ENCODE data around the gene ATP10A. TPM values are rescaled to one million over a fixed set of nuclear protein-coding genes. Genes with fewer than 3 reads are reported as not detected.
A peak's percentile ranks its signal among the peaks of the same experiment; 100 is the strongest.
"Not testable (repeated sequence)": the region's sequence is repeated elsewhere in the genome, so short reads cannot be mapped to it uniquely, and the experiment has no call there.

ATP10A gene
- total RNA-seq, 1 experiment from 2014 or later: 2.0 TPM

DNA sequence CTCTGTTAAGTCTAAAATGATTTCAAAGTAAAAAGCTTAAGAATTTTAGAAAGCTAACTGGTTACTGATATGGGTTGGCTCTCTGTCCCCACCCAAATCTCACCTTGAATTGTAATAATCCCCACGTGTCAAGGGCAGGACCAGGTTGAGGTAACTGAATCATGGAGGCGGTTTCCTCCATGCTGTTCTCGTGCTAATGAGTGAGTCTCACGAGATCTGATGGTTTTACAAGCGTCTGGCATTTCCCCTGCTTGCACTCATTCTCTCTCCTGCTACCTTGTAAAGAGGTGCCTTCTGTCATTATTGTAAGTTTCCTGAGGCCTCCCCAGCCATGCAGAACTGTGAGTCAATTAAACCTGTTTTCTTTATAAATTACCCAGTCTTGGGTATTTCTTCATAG lies 7.1 kb downstream of the ATP10A start:
- H3K4me3 ChIP-seq (ENCODE audit: insufficient read depth, low read depth, low read length); DNase-seq; H3K27me3 ChIP-seq (ENCODE audit: control insufficient read depth, insufficient read depth, low read length); H3K36me3 ChIP-seq (replicated peaks; ENCODE audit: control insufficient read depth, insufficient read depth, low read length): not testable (repeated sequence)

DNA sequence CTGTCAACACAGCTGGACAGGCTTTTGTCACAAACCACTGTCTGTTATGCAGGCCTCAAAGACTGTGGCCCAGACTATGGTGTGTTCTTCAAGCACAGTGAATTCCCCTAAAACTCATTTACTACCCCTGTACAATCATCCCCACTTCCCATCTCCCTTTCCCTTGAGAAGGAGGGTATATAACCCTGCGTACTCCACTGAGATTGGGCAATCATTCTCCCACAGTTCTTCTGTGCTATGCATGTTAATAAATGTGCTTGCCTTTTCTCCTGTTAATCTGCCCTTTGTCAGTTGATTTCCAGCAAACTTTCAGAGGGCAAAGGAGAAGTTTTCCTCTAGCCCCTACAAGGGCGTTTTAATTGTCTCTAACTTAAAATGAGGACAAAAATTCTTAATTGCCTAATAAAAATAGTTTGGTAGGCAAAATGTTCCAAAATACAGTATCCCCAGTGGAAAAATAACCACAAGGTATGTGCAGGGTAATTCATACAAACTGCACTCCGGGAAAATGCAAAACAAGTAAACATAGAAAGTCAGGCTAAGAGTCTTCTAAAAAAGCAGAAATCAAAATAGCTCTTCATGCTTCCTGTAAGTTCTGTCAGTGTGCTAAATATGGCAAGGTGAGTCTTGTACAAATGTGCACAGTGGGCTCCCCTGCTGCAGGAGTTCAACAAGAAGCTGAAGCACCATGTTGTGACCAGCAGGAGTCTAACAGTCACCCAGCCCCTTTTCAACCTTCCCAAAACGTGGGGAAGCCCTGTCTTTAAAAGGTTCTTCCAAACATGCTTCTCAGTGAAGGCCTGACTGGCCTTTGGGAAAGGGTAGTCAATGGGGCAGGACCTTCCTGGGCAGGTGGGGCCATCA lies 10.2 kb downstream of the ATP10A start:
- Histone ChIP-seq H3K36me3 (replicated peaks; ENCODE audit: control insufficient read depth, insufficient read depth, low read length) (no peaks in the 10 kb centered on the region), H3K4me3 (ENCODE audit: insufficient read depth, low read depth, low read length) (no peak overlapping the region), H3K27me3 (ENCODE audit: control insufficient read depth, insufficient read depth, low read length) (no peaks in the 10 kb centered on the region)
- peak; percentile 18 for DNase-seq

DNA sequence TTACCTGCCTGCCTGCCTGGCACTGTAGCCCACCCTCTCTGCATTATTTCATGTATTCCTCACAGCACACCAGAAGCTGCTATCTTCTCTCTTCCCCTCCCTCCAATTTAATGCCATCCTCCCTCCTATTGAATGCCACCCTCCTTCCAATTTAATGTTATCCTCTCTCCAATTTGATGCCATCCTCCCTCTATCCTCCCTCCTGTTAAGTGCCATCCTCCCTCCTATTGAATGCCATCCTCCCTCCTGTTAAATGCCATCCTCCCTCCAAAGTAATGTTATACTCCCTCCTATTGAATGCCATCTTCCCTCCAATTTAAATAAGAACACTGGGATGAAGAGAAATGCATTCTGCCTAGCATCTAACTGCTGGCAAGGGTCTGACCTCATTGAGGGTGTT lies 11.1 kb downstream of the ATP10A start:
- no peak overlapping the region for H3K4me3 ChIP-seq (ENCODE audit: insufficient read depth, low read depth, low read length)
- H3K36me3 ChIP-seq (replicated peaks; ENCODE audit: control insufficient read depth, insufficient read depth, low read length): no peaks in the 10 kb centered on the region
- no peak for DNase-seq
- no peaks in the 10 kb centered on the region for H3K27me3 ChIP-seq (ENCODE audit: control insufficient read depth, insufficient read depth, low read length)

DNA sequence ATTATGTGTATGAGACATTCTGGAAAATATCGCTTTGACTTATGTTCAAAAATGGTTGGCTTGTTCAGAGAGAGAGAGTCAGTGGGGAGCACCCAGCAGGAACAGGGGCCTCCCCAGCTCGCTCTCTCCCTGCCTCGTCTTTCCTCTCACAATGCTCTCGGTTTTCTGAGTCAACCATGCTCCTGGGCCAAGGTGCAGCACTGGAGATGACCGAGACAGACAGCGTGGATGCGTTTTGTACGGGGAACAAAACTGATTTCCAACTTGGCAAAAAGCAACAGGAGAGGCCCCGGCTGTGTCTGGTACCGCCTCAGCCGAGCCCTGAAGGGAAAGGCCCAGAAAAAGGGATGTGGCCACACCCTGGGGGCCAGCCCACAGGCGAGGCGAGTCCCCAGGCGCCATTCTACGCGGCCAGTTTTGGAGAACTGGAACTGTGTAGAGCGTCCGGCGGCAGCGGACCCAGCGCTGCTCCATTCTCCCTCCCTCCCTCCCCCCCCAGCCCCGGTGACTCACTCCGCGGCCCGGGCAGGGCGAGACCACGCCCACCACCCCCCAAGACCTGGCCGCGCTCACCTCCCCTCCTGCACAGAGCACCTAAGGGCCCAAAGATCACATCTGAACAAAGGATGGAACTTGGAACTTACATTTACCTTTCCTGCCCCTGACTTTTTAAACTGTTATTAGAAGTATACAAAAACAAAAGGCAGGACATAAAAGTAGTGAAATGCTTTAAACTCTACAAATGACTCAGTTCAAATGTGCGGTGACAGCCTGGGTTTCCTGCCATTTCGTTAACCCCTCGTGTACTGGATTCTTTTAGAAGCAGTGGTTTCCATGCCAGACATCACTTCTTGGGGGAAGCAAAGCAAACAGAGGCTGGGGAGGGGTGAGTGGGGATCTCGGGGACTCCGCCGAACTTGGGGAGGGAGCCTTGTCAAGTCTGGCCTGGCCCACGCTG lies 12.7 kb downstream of the ATP10A start:
- peak; percentile 90 for DNase-seq
- no peaks in the 10 kb centered on the region for H3K27me3 ChIP-seq (ENCODE audit: control insufficient read depth, insufficient read depth, low read length)
- H3K36me3 ChIP-seq (replicated peaks; ENCODE audit: control insufficient read depth, insufficient read depth, low read length): no peaks in the 10 kb centered on the region
- peak overlapping the region; percentile 43 for H3K4me3 ChIP-seq (ENCODE audit: insufficient read depth, low read depth, low read length)

DNA sequence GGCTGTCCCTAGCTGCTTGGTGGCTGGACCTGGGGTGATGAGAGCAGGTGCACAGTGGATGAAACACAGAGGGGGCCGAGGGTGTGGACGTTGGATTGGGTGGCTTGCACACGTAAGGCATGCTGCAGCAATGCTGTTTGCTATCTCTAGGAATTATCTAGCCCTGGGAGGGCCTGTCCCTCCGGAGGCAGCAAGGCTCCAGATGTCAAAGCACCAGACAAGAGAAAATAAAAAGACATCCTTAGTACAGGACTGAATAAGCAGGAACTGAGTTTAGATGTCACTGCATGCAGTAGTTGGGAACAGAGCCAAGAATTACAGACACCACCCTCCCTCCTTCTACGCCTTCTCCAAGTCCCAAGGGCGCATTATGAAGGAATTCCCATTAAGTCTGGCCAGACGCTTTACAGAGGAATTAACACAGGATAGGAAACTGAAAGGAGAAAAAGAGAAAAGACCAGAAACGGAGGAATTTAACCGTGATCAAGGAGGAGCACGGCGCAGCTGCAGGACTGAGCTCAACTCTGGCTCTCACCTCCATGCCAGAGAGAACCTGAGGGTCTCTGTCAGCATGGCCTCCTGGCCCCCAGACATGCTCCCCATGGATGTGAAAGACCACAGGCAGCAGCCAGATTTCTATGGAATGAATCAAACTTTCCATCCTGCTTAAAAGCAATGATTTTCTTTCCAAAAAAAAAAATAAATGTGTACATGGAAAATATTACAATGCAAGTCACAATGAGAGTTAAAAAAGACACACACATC lies 13.8 kb downstream of the ATP10A start:
- Histone ChIP-seq H3K4me3 (ENCODE audit: insufficient read depth, low read depth, low read length) (no peak overlapping the region), H3K27me3 (ENCODE audit: control insufficient read depth, insufficient read depth, low read length) (no peaks in the 10 kb centered on the region), H3K36me3 (replicated peaks; ENCODE audit: control insufficient read depth, insufficient read depth, low read length) (no peaks in the 10 kb centered on the region)
- DNase-seq: peak; percentile 50

DNA sequence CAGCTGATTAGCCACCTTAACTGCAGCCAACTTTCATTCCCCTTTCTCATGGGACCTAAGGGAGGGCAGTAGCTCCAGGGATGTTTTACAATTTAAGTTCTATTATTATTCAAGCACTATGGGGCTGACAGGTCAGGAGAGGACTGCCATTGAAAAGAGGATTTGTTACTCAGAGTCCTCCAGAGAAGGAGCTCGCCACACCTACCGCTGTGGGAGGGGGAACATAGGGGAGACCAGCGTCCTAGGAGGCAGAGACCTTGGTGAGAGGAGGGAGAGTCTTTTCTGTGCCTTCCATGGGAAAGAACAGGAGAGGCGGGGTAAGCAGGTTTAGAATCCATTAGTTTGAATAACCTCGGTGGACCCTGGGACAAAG lies 14.4 kb downstream of the ATP10A start:
- Histone ChIP-seq H3K4me3 (ENCODE audit: insufficient read depth, low read depth, low read length) (no peak overlapping the region), H3K36me3 (replicated peaks; ENCODE audit: control insufficient read depth, insufficient read depth, low read length) (no peaks in the 10 kb centered on the region)
- DNase-seq: peak; percentile 59

DNA sequence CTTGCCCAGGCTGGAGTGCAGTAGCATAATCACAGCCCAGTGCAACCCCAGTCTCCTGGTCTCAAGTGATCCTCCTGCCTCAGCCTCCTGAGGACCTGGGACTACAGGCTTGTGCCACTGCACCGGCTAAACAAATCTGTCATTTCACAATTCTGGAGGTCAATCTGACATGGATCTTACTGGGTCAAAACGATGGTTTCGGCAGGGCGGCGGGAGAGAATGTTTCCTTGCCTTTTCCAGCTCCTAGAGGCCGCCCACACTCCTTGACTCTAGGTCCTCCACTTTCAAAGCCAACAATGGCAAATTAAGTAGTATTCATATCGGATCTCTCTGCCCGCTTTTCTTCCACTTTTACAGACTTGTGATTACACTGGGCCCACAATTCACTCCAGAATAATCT lies 14.8 kb downstream of the ATP10A start:
- DNase-seq: no peak
- Histone ChIP-seq H3K27me3 (ENCODE audit: control insufficient read depth, insufficient read depth, low read length) (no peaks in the 10 kb centered on the region), H3K36me3 (replicated peaks; ENCODE audit: control insufficient read depth, insufficient read depth, low read length) (no peaks in the 10 kb centered on the region), H3K4me3 (ENCODE audit: insufficient read depth, low read depth, low read length) (no peak overlapping the region)

More for the DNA sequence above, 14.4 kb downstream of the ATP10A start:
- H3K27me3 ChIP-seq (ENCODE audit: control insufficient read depth, insufficient read depth, low read length): no peaks in the 10 kb centered on the region

DNA sequence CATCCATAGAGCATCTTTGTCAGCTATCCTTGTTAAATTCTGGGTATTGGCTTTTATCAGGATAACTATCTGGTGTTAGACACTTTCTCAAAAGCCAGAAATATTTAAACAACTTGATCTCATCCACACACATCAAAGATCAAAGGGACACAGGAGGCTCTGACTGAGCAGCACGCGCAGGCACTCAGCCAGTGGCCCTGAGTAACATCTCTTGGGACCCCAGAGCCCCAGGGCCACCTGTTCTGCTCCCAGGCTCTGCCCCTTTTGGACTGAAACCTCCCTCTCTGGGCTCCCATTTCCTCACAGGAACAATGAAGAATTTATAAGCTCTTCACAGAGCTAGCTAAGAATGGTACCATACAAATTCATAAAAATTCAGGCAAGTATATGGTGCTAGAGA lies 16.1 kb downstream of the ATP10A start:
- no peaks in the 10 kb centered on the region for H3K27me3 ChIP-seq (ENCODE audit: control insufficient read depth, insufficient read depth, low read length)
- DNase-seq: peak; percentile 34

DNA sequence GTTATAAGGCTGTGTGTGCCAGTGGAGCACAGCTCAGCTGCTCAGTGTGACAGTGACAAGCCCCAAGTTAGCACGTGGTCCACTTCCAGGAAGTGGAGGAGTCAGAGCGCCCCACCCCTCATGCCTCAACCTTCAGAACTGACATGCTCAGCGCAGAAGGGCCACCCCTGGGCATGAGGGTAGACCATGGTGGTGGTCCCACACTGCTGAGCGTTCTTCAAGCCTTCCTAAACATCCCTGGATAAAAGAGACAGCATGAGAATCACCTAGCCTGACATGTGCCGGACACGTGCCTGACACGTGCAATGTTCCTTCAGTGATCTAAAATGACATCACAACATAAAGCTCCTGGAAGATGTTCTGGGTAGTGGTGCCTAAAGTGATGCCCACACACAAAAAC lies 16.8 kb downstream of the ATP10A start:
- peak; percentile 11 for DNase-seq
- Histone ChIP-seq H3K4me3 (ENCODE audit: insufficient read depth, low read depth, low read length) (no peak overlapping the region), H3K27me3 (ENCODE audit: control insufficient read depth, insufficient read depth, low read length) (no peaks in the 10 kb centered on the region), H3K36me3 (replicated peaks; ENCODE audit: control insufficient read depth, insufficient read depth, low read length) (no peaks in the 10 kb centered on the region)

More for the DNA sequence above, 16.1 kb downstream of the ATP10A start:
- Histone ChIP-seq H3K36me3 (replicated peaks; ENCODE audit: control insufficient read depth, insufficient read depth, low read length) (no peaks in the 10 kb centered on the region), H3K4me3 (ENCODE audit: insufficient read depth, low read depth, low read length) (no peak overlapping the region)

DNA sequence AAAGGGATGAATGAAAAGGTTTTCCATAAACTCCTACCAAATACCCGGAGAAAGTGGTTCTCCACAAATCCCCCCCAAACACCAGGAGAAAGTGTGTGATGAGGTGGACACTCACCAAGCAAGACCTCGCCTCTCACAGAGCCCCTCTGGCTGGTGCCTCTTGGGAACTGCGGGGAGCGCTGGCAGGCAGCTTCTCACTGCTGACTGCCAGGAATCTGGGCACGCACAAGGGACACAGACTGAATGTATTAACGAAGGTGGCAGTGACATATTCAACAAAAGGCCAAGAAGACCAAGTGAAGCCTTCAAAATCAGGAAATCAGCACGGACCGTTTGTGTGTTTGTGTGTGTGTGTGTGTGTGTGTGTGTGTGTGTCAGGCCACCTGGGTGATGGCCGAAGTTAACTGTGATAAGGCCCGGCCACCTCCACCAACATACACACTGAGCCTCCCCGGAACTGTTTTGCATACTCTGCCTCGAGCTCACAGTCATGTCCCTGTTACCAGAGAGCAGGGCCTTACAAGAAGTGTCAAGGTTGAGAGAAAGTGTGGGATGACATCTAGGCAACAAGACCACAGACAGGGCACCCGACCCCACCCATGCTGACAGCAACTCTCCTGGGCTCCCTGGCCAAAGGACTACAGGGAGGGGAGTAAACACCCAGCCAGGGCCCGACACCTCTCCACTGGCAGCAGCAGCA lies 18.0 kb downstream of the ATP10A start:
- no peak overlapping the region for H3K4me3 ChIP-seq (ENCODE audit: insufficient read depth, low read depth, low read length)

DNA sequence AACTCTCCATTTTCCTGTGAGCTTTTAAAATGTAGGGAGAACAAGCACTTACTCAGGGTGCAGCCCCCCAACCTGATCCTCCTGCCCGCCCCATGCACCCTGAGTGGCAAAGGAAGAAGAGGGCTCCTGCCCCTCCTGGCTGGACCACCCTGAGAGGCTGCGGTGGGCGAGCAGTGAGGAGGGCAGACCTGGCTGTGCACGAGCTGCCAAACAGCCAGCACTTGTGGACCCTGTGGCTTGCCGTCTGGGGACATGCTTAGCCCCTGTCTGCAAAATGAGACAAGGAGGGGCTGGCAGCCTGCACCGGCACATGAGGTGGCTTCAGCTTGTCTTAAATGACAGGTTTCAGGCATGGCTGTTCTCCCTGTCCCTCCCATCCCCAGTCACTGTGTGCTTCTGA lies 18.6 kb downstream of the ATP10A start:
- Histone ChIP-seq H3K27me3 (ENCODE audit: control insufficient read depth, insufficient read depth, low read length) (no peaks in the 10 kb centered on the region), H3K4me3 (ENCODE audit: insufficient read depth, low read depth, low read length) (no peak overlapping the region), H3K36me3 (replicated peaks; ENCODE audit: control insufficient read depth, insufficient read depth, low read length) (no peaks in the 10 kb centered on the region)
- peak; percentile 14 for DNase-seq

More for the DNA sequence above, 18.0 kb downstream of the ATP10A start:
- Histone ChIP-seq H3K27me3 (ENCODE audit: control insufficient read depth, insufficient read depth, low read length) (no peaks in the 10 kb centered on the region), H3K36me3 (replicated peaks; ENCODE audit: control insufficient read depth, insufficient read depth, low read length) (no peaks in the 10 kb centered on the region)
- peak; percentile 34 for DNase-seq

DNA sequence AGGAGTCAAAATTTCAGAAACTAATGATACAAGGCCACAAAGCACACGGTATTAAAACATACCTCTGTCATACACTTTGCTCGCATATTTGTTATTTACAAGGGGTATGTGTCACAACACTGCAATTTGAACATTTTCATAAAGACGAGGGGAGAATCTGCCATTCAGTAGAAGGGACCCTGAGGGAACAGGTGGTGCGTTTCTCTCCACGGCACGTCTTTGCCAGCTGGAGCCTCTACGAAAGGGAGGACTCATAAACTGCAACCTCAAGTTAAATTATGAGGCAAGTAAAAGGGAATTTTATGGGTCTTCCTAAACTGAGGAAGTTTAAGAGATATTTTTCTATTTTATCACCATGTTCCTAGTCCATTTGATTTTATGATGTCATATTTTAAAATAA lies 19.1 kb downstream of the ATP10A start:
- Histone ChIP-seq H3K36me3 (replicated peaks; ENCODE audit: control insufficient read depth, insufficient read depth, low read length) (no peaks in the 10 kb centered on the region), H3K27me3 (ENCODE audit: control insufficient read depth, insufficient read depth, low read length) (no peaks in the 10 kb centered on the region), H3K4me3 (ENCODE audit: insufficient read depth, low read depth, low read length) (no peak overlapping the region)
- DNase-seq: no peak

DNA sequence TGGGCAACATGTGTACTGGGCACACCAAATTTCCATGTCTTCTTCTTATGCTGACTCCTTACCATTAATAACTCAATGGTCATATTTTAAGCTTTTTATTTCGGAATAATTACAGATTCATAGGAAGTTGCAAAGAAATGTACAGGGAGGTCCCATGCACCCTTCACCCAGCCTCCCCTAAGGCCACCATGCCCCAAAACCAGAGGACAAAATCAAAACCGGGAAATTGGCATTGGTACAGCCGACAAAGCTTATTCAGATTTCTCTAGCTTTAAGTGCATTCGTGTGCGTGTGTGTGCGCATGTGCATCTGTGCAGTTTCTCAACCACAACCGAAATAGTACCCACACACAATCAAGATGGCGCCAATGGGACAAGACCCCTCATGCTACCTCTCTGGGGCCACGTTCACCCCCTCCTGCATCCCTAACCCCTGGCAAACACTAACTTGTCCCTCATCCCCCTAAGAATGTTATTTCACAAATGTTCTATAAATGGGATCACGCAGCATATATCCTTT lies 23.4 kb downstream of the ATP10A start:
- Histone ChIP-seq H3K4me3 (ENCODE audit: insufficient read depth, low read depth, low read length) (no peak overlapping the region), H3K27me3 (ENCODE audit: control insufficient read depth, insufficient read depth, low read length) (no peaks in the 10 kb centered on the region), H3K36me3 (replicated peaks; ENCODE audit: control insufficient read depth, insufficient read depth, low read length) (no peaks in the 10 kb centered on the region)
- DNase-seq: no peak

DNA sequence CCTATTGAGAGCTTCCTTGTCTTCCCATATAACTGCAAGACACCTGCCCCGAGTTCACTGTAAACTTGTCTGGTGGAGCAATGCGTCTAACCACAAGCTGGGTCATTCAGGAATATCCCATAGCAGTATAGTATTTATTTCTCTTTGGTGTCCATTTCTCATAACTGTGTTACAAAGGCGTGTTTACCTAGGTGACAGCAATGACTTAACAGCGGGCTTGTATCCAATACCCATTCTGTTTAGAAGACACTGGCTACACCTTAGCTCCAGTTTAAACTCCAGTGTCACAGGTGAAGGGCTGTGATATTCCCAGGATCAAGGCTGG lies 24.3 kb downstream of the ATP10A start:
- Histone ChIP-seq H3K27me3 (ENCODE audit: control insufficient read depth, insufficient read depth, low read length) (no peaks in the 10 kb centered on the region), H3K36me3 (replicated peaks; ENCODE audit: control insufficient read depth, insufficient read depth, low read length) (no peaks in the 10 kb centered on the region), H3K4me3 (ENCODE audit: insufficient read depth, low read depth, low read length) (no peak overlapping the region)
- DNase-seq: no peak

All from H7 (cell line).